SK-N-SH (cell line): ENCODE measurements around the gene SIGLEC1. TPM values are rescaled to one million over a fixed set of nuclear protein-coding genes. Genes with fewer than 3 reads are reported as not detected.

Experiments
- CTCF ChIA-PET: fragments of 300-600, 350-600 bp; formaldehyde crosslinking; extraction: SDS; loops from one replicate; lab custom pipeline; 2021; lab: Yijun Ruan, JAX
- POLR2A ChIA-PET: fragments of 350-600 bp; sonication (Branson Sonifier 250); formaldehyde crosslinking; extraction: SDS; loops from one replicate; lab custom pipeline; 2020; ENCODE audit warnings: antibody characterized with exemption, inconsistent platforms; lab: Yijun Ruan, JAX
- DNase-seq: peaks from one replicate; pipeline ENCODE4 v3.0.0; 2012
- H2AFZ ChIP-seq: fragments of 200-600 bp; sonication (generic); 2 replicates; pipeline ENCODE4 v1.8.1; 2016; ENCODE audit warnings: antibody characterized with exemption, mild to moderate bottlenecking, low read depth
- H3F3A ChIP-seq: fragments of 200-600 bp; sonication (generic); replicated peaks from 2 replicates; pipeline ENCODE3; 2016; ENCODE audit warnings: antibody characterized with exemption, mild to moderate bottlenecking; ENCODE audit not compliant: insufficient read depth
- H3K27ac ChIP-seq, 2 experiments: fragments of 200-500 bp in 1 of 2; fragments of 200-600 bp in 1 of 2; sonication (Bioruptor generic) in 1 of 2; sonication (generic), shearing (Covaris generic) in 1 of 2; 2 replicates each; pipeline versions ENCODE4 v1.5.1 to v1.6.1; 2014 to 2016; ENCODE audit warnings: low read depth in 2 of 2, inconsistent platforms in 1 of 2, low read length in 1 of 2, mild to moderate bottlenecking in 1 of 2, mixed read lengths in 1 of 2
- H3K27me3 ChIP-seq: fragments of 200-600 bp; sonication (generic), shearing (Covaris generic); 2 replicates; pipeline ENCODE4 v1.6.1; 2016; ENCODE audit warnings: mixed run types; ENCODE audit not compliant: insufficient read depth
- H3K36me3 ChIP-seq, 2 experiments: fragments of 200-500 bp in 1 of 2; fragments of 200-600 bp in 1 of 2; sonication (Bioruptor generic) in 1 of 2; sonication (generic) in 1 of 2; replicated peaks in 1 of 2; 2 replicates each; pipeline versions ENCODE3 to v1.5.1; 2014 to 2016; ENCODE audit warnings: low read length in 1 of 2, mild to moderate bottlenecking in 1 of 2; ENCODE audit not compliant: insufficient read depth in 2 of 2, control insufficient read depth in 1 of 2
- H3K4me1 ChIP-seq, 2 experiments: fragments of 200-500 bp in 1 of 2; fragments of 200-600 bp in 1 of 2; sonication (Bioruptor generic) in 1 of 2; sonication (generic), shearing (Covaris generic) in 1 of 2; 2 replicates each; pipeline versions ENCODE4 v1.5.1 to v1.6.1; 2014 to 2016; ENCODE audit warnings: low read depth in 1 of 2, low read length in 1 of 2, mixed run types in 1 of 2; ENCODE audit not compliant: insufficient read depth in 2 of 2, control insufficient read depth in 1 of 2
- H3K4me2 ChIP-seq: fragments of 200-600 bp; sonication (generic), shearing (Covaris generic); 2 replicates; pipeline ENCODE4 v1.6.1; 2017; ENCODE audit warnings: mixed run types
- H3K4me3 ChIP-seq, 2 experiments: fragments of 200-500 bp in 1 of 2; fragments of 200-600 bp in 1 of 2; sonication (Bioruptor generic) in 1 of 2; sonication (generic), shearing (Covaris generic) in 1 of 2; 2 replicates each; pipeline versions ENCODE4 v1.5.1 to v1.8.1; 2014 to 2016; ENCODE audit warnings: low read depth in 2 of 2, inconsistent platforms in 1 of 2, low read length in 1 of 2, mild to moderate bottlenecking in 1 of 2, mixed read lengths in 1 of 2, moderate library complexity in 1 of 2
- H3K79me2 ChIP-seq: fragments of 200-600 bp; sonication (generic); 2 replicates; pipeline ENCODE4 v1.8.1; 2017; ENCODE audit warnings: mild to moderate bottlenecking; ENCODE audit not compliant: insufficient read depth
- H3K9ac ChIP-seq: fragments of 200-600 bp; sonication (generic); 2 replicates; pipeline ENCODE4 v1.6.1; 2017; ENCODE audit warnings: mixed run types
- H3K9me2 ChIP-seq: fragments of 200-600 bp; sonication (generic); 2 replicates; pipeline ENCODE4 v1.6.1; 2017; ENCODE audit warnings: mixed run types
- H3K9me3 ChIP-seq: fragments of 200-600 bp; sonication (generic); 2 replicates; pipeline ENCODE4 v1.6.1; 2017; ENCODE audit warnings: mixed run types, mild to moderate bottlenecking, moderate library complexity
- H4K20me1 ChIP-seq: fragments of 200-600 bp; sonication (generic); 2 replicates; pipeline ENCODE4 v1.6.1; 2017; ENCODE audit warnings: mild to moderate bottlenecking, mixed run types; ENCODE audit not compliant: insufficient read depth
- EZH2phosphoT487 ChIP-seq: fragments of 200-600 bp; sonication (generic); IDR thresholded peaks from 2 replicates; pipeline ENCODE4 v1.6.1; 2017; ENCODE audit warnings: low read depth, mixed run types, mild to moderate bottlenecking, antibody characterized with exemption, moderate library complexity, borderline replicate concordance
- FOXJ3 ChIP-seq: sonication (generic); formaldehyde crosslinking; IDR thresholded peaks from 2 replicates; pipeline ENCODE4 v1.5.1; 2020; ENCODE audit warnings: mild to moderate bottlenecking, missing genetic modification reagents
- GABPA ChIP-seq: IDR thresholded peaks from 2 replicates; pipeline ENCODE4 v1.4.0; 2012; ENCODE audit warnings: low read depth, mild to moderate bottlenecking
- GATA2 ChIP-seq: sonication (generic); formaldehyde crosslinking; IDR thresholded peaks from 2 replicates; pipeline ENCODE4 v1.5.0; 2020; ENCODE audit warnings: mild to moderate bottlenecking, missing genetic modification reagents
- MEF2A ChIP-seq: IDR thresholded peaks from 2 replicates; pipeline ENCODE4 v1.4.0; 2012; ENCODE audit warnings: low read depth, borderline replicate concordance
- NFIC ChIP-seq: IDR thresholded peaks from 2 replicates; pipeline ENCODE4 v1.4.0; 2012; ENCODE audit warnings: borderline replicate concordance
- NRF1 ChIP-seq: IDR thresholded peaks from 2 replicates; pipeline ENCODE4 v1.6.1; 2012; ENCODE audit warnings: low read depth, mild to moderate bottlenecking, low read length
- PBX3 ChIP-seq: IDR thresholded peaks from 2 replicates; pipeline ENCODE4; 2012
- RFX5 ChIP-seq: IDR thresholded peaks from 2 replicates; pipeline ENCODE4 v1.6.1; 2012; ENCODE audit warnings: mild to moderate bottlenecking, improper control_type of control experiment, low read length
- SIN3A ChIP-seq: IDR thresholded peaks from 2 replicates; pipeline ENCODE4 v1.6.1; 2012; ENCODE audit warnings: low read depth, mild to moderate bottlenecking, low read length, moderate library complexity, borderline replicate concordance
- TAF1 ChIP-seq: IDR thresholded peaks from 2 replicates; pipeline ENCODE4 v1.6.1; 2012; ENCODE audit warnings: low read depth, mild to moderate bottlenecking, low read length, moderate library complexity, borderline replicate concordance
- TEAD4 ChIP-seq: IDR thresholded peaks from 2 replicates; pipeline ENCODE4 v1.4.0; 2012; ENCODE audit warnings: mild to moderate bottlenecking, borderline replicate concordance; ENCODE audit not compliant: insufficient read depth
- YY1 ChIP-seq: IDR thresholded peaks from 2 replicates; pipeline ENCODE4 v1.4.0; 2012; ENCODE audit warnings: low read depth, mild to moderate bottlenecking
- ZBTB33 ChIP-seq: IDR thresholded peaks from 2 replicates; pipeline ENCODE4 v1.4.0; 2012; ENCODE audit warnings: low read depth, borderline replicate concordance
- WGBS: methylation state at CpG from one replicate; pipeline ENCODE4 v1.1.6; 2017; ENCODE audit warnings: low lambda C conversion rate; 5-methylcytosine and 5-hydroxymethylcytosine counted together
- polyA plus RNA-seq, 3 experiments: library from polyadenylated mRNA; depleted of rRNA; stranded (reverse); fragments of >200 nt; gene quantifications; 2 replicates each; pipeline ENCODE4 v1.2.3, GENCODE V29; 2012
- TF ChIP-seq, protein P1 (sequence below): fragments of 150-350 bp; IDR thresholded peaks from 2 replicates; pipeline ENCODE4 v1.6.1; 2017; ENCODE audit warnings: antibody characterized with exemption, low read length, low read depth, borderline replicate concordance
- TF ChIP-seq, protein P2 (sequence below): IDR thresholded peaks from 2 replicates; pipeline ENCODE4 v1.4.0; 2012; ENCODE audit warnings: low read depth

SIGLEC1 gene
- polyA plus RNA-seq, 1 of the 3 experiments (the other 2 are of a cell fraction), result not detected

DNA sequence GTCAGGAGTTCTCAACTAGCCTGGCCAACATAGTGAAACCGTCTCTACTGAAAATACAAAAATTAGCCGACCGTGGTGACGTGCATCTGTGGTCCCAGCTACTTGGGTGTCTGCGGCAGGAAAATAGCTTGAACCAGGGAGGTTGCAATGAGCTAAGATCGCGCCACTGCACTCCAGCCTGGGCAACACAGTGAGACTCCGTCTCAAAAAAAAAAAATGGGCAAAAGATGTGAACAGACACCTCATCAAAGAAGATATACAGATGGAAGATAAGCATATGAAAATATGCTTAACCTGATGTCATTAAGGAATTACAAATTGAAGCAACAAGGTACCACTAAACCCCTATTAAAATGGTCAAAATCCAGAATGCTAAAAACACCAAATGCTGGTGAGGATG, 10.9 kb upstream of the SIGLEC1 start:
- Histone ChIP-seq H4K20me1 (no peaks in the 10 kb centered on the region), H3F3A (no peaks in the 10 kb centered on the region), H3K9me2 (no peaks in the 10 kb centered on the region), H3K9ac (no peak overlapping the region), H3K36me3 (no peaks in the 10 kb centered on the region), H3K4me3 (no peak overlapping the region), H3K27me3 (peaks cover 35% of the 10 kb centered on the region), H3K4me1 (no peaks in the 10 kb centered on the region; a peak in 1 of 4 replicates), H2AFZ (no peak overlapping the region), H3K9me3 (no peaks in the 10 kb centered on the region), H3K4me2 (no peak overlapping the region), H3K27ac (no peak overlapping the region), H3K79me2 (no peaks in the 10 kb centered on the region)
- WGBS, result 67% methylated on average over 8 of the region's 8 CpGs
- TF ChIP-seq NRF1 (no peak), NFIC (no peak), GATA2 (CRISPR knock-in tag) (no peak), TEAD4 (no peak), FOXJ3 (CRISPR knock-in tag) (no peak), PBX3 (no peak), ZBTB33 (no peak), RFX5 (no peak), TAF1 (no peak), MEF2A (no peak), EZH2phosphoT487 (no peak)
- TF ChIP-seq, protein P1, sequence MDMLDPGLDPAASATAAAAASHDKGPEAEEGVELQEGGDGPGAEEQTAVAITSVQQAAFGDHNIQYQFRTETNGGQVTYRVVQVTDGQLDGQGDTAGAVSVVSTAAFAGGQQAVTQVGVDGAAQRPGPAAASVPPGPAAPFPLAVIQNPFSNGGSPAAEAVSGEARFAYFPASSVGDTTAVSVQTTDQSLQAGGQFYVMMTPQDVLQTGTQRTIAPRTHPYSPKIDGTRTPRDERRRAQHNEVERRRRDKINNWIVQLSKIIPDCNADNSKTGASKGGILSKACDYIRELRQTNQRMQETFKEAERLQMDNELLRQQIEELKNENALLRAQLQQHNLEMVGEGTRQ, result no peak
- no peak for DNase-seq
- ChIA-PET POLR2A (no interaction called here), CTCF (interaction anchor here (1.4 to 1.9 kb wide), 3 partner anchors 26 to 160 kb away, joined by 3 to 5 read pairs (median 5); no protein-coding TSS in a partner anchor)

DNA sequence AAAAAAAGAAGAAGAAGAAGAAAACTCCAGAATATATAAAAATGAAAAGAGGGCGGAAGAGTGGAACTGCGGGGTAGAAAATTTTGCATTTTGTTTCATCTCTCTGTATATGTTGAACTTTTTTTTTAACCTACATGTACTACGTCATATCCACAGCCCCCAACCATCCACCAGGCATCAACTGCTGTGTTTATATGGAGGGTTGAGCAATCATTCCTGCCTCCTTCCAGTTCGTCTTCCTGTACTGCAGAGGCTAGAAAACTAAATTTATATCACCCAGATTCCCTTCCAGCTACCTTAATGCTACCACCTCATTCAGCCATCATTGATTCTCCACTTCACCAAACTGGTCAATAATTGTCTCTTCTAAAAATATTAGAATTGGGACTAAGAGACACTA, 9.5 kb upstream of the SIGLEC1 start:
- Histone ChIP-seq H3F3A (no peaks in the 10 kb centered on the region), H3K4me2 (no peak overlapping the region), H3K9ac (no peak overlapping the region), H3K9me2 (no peaks in the 10 kb centered on the region), H4K20me1 (no peaks in the 10 kb centered on the region), H3K27ac (no peak overlapping the region), H3K4me3 (no peak overlapping the region), H3K36me3 (no peaks in the 10 kb centered on the region), H3K9me3 (no peaks in the 10 kb centered on the region), H3K27me3 (peaks cover 21% of the 10 kb centered on the region; the same call in 1 of the 2 replicates), H3K79me2 (no peaks in the 10 kb centered on the region), H3K4me1 (no peaks in the 10 kb centered on the region), H2AFZ (no peak overlapping the region)
- TF ChIP-seq, protein P2, sequence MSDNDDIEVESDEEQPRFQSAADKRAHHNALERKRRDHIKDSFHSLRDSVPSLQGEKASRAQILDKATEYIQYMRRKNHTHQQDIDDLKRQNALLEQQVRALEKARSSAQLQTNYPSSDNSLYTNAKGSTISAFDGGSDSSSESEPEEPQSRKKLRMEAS, result no peak
- TF ChIP-seq, protein P1, result no peak
- no peak for TF ChIP-seq YY1
- no peak for TF ChIP-seq SIN3A
- no peak for TF ChIP-seq GABPA
- CTCF ChIA-PET, result interaction anchor here (0.9 to 1.9 kb wide), 6 partner anchors 8 to 254 kb away, joined by 3 to 6 read pairs (median 4); no protein-coding TSS in a partner anchor
- POLR2A ChIA-PET, result no interaction called here
- 71% methylated on average over 4 of the region's 4 CpGs for WGBS
- no peak for DNase-seq
